Measurements from ENCODE around the gene OSBPL2. TPM values are rescaled to one million over a fixed set of nuclear protein-coding genes. Genes with fewer than 3 reads are reported as not detected.

The OSBPL2 gene
- total and polyA plus RNA-seq, 2 donors (not counting 1 experiment from before 2014, with no cell fraction given), result 28.1 to 74.3 TPM

GRCh38 chr20:62339647-62340062 lies 101.3 kb downstream of the OSBPL2 start:
- peak overlapping the region; percentile 84 for H3K4me3 Mint-ChIP-seq
- Histone ChIP-seq H3K4me1 (ENCODE audit: control insufficient read depth in 2 of 2, insufficient read depth in 2 of 2, low read length in 2 of 2) (peaks cover 53 to 61% of the 10 kb centered on the region in 2 donors), H3K36me3 (replicated peaks in 1 of 2; ENCODE audit: control extremely low read depth in 1 of 2, control insufficient read depth in 1 of 2, extremely low read depth in 1 of 2, insufficient read depth in 2 of 2, low read length in 1 of 2) (no peaks in the 10 kb centered on the region), H3K27me3 (replicated peaks in 1 of 4; ENCODE audit: control extremely low read depth in 1 of 4, control insufficient read depth in 3 of 4, insufficient read depth in 4 of 4, low read length in 3 of 4) (no peaks in the 10 kb centered on the region), H2AFZ (ENCODE audit: insufficient read depth, low read depth, low read length, poor library complexity, severe bottlenecking) (peak overlapping the region; percentile 69), H3K79me2 (ENCODE audit: control insufficient read depth, insufficient read depth, low read length) (no peaks in the 10 kb centered on the region), H3K9me3 (ENCODE audit: control extremely low read depth in 1 of 3, control insufficient read depth in 2 of 3, insufficient read depth in 1 of 3, low read length in 2 of 3) (peaks cover 0 to 18% (median 0%) of the 10 kb centered on the region in 3 donors), H3K4me2 (replicated peaks; ENCODE audit: low read depth, low read length, poor library complexity, severe bottlenecking) (peak overlapping the region; percentile 82), H4K20me1 (ENCODE audit: control insufficient read depth, insufficient read depth, low read length, poor library complexity, severe bottlenecking) (no peaks in the 10 kb centered on the region), H3K27ac (ENCODE audit: low read length in 2 of 2) (peak overlapping the region; percentile 86 to 87), H3K9ac (ENCODE audit: low read length) (peak overlapping the region; percentile 69), H3K4me3 (ENCODE audit: control extremely low read depth in 1 of 5, extremely low read depth in 1 of 5, insufficient read depth in 1 of 5, low read depth in 2 of 5, low read length in 4 of 5) (peak overlapping the region in 4 of 5 experiments; percentile 31 to 68 (median 50))
- peak; percentile 90 for DNase-seq
- 5% methylated on average over 12 of the region's 14 CpGs for WGBS (ENCODE audit: insufficient coverage)
- intact Hi-C loops (cut with micrococcal nuclease), result loop anchor here (1.0 to 5.0 kb wide), 3 partner anchors 27 to 48 kb away; partner anchors contain the start of genes ADRM1, LAMA5 and RPS21
- H3K27ac Mint-ChIP-seq, result peak overlapping the region; percentile 95
- TF ChIP-seq EZH2 (IDR thresholded peaks at IDR 0.05; ENCODE audit: borderline replicate concordance, insufficient read depth, low read depth, low read length, poor library complexity, severe bottlenecking) (no peak), CTCF (IDR thresholded peaks at IDR 0.05) (no peak)
- peak; percentile 59 for ATAC-seq (ENCODE audit: low read depth)
- H3K4me1 Mint-ChIP-seq, result peaks cover 48% of the 10 kb centered on the region
- H3K27me3 Mint-ChIP-seq, result no peaks in the 10 kb centered on the region
- ChIA-PET CTCF (interaction anchor here (0.6 to 1.8 kb wide), 13 partner anchors 9 to 463 kb away, joined by 3 to 16 read pairs (median 3); partner anchors contain the start of genes ADRM1 and RPS21), POLR2A (interaction anchor here (0.5 to 4.6 kb wide), 4 partner anchors 28 to 288 kb away, joined by 3 to 43 read pairs (median 10); partner anchors contain the start of genes ADRM1 and LAMA5)
- H3K9me3 Mint-ChIP-seq (ENCODE audit: insufficient read depth), result peaks cover 3% of the 10 kb centered on the region

- H3K4me3 Mint-ChIP-seq, result no peak overlapping the region
- POLR2A ChIA-PET, result interaction anchor here (0.6 kb wide), 1 partner anchor 11 kb away, joined by 4 read pairs; no protein-coding TSS in a partner anchor
These were observed 104.6 kb downstream of the OSBPL2 start for GRCh38 chr20:62342910-62343309.

More at GRCh38 chr20:62342910-62343309, 104.6 kb downstream of the OSBPL2 start:
- WGBS (ENCODE audit: insufficient coverage), result 96% methylated on average over 10 of the region's 10 CpGs
- Histone ChIP-seq H3K4me1 (ENCODE audit: control insufficient read depth in 2 of 2, insufficient read depth in 2 of 2, low read length in 2 of 2) (peaks cover 24 to 29% of the 10 kb centered on the region in 2 donors), H3K9ac (ENCODE audit: low read length) (no peak overlapping the region), H3K9me3 (ENCODE audit: control extremely low read depth in 1 of 3, control insufficient read depth in 2 of 3, insufficient read depth in 1 of 3, low read length in 2 of 3) (peaks cover 0 to 8% (median 0%) of the 10 kb centered on the region in 3 donors), H3K4me2 (replicated peaks; ENCODE audit: low read depth, low read length, poor library complexity, severe bottlenecking) (no peak overlapping the region), H3K79me2 (ENCODE audit: control insufficient read depth, insufficient read depth, low read length) (no peaks in the 10 kb centered on the region), H3K36me3 (replicated peaks in 1 of 2; ENCODE audit: control extremely low read depth in 1 of 2, control insufficient read depth in 1 of 2, extremely low read depth in 1 of 2, insufficient read depth in 2 of 2, low read length in 1 of 2) (no peaks in the 10 kb centered on the region), H2AFZ (ENCODE audit: insufficient read depth, low read depth, low read length, poor library complexity, severe bottlenecking) (no peak overlapping the region), H4K20me1 (ENCODE audit: control insufficient read depth, insufficient read depth, low read length, poor library complexity, severe bottlenecking) (no peaks in the 10 kb centered on the region), H3K27ac (ENCODE audit: low read length in 2 of 2) (no peak overlapping the region), H3K27me3 (replicated peaks in 1 of 4; ENCODE audit: control extremely low read depth in 1 of 4, control insufficient read depth in 3 of 4, insufficient read depth in 4 of 4, low read length in 3 of 4) (no peaks in the 10 kb centered on the region), H3K4me3 (ENCODE audit: control extremely low read depth in 1 of 5, extremely low read depth in 1 of 5, insufficient read depth in 1 of 5, low read depth in 2 of 5, low read length in 4 of 5) (no peak overlapping the region)
- intact Hi-C loops (cut with micrococcal nuclease), result no loop called here
- H3K27me3 Mint-ChIP-seq, result no peaks in the 10 kb centered on the region
- DNase-seq (no peak), ATAC-seq (ENCODE audit: low read depth) (no peak)
- no peak for TF ChIP-seq CTCF (IDR thresholded peaks at IDR 0.05)
- TF ChIP-seq EZH2 (IDR thresholded peaks at IDR 0.05; ENCODE audit: borderline replicate concordance, insufficient read depth, low read depth, low read length, poor library complexity, severe bottlenecking), result no peak
- no peaks in the 10 kb centered on the region for H3K9me3 Mint-ChIP-seq (ENCODE audit: insufficient read depth)
- CTCF ChIA-PET, result interaction anchor here (1.5 kb wide), 1 partner anchor 42 kb away, joined by 4 read pairs; no protein-coding TSS in a partner anchor
- peak overlapping the region; percentile 3 for H3K27ac Mint-ChIP-seq
- H3K4me1 Mint-ChIP-seq, result peaks cover 23% of the 10 kb centered on the region
